Peyer's patch (tissue), 4 donors: ENCODE results near the gene CPA2. TPM values are rescaled to one million over a fixed set of nuclear protein-coding genes. Genes with fewer than 3 reads are reported as not detected.

ENCODE experiments used
- DNase-seq, 3 donors: peaks; one replicate each; pipeline ENCODE4 v3.0.0-alpha.2; 2017 to 2019
- H3K27ac ChIP-seq, 4 donors: fragments of 200-600 bp; sonication (generic); one replicate each; pipeline ENCODE4 v1.5.1; 2016 to 2019
- H3K27me3 ChIP-seq, 2 donors: fragments of 200-600 bp; sonication (generic); one replicate each; pipeline ENCODE4 v1.5.1; 2019
- H3K36me3 ChIP-seq, 3 donors: fragments of 200-600 bp; sonication (generic); one replicate each; pipeline ENCODE4 v1.5.1; 2016 to 2019
- H3K4me1 ChIP-seq, 4 donors: fragments of 200-600 bp; sonication (generic); one replicate each; pipeline ENCODE4 v1.5.1; 2016 to 2019
- H3K4me3 ChIP-seq, 4 donors: fragments of 200-600 bp; sonication (generic); 1 replicate in 3 of 4; 2 replicates in 1 of 4; pipeline ENCODE4 v1.5.1; 2016 to 2019; ENCODE audit warnings: mild to moderate bottlenecking in 1 of 4
- H3K9me3 ChIP-seq, 4 donors: fragments of 200-600 bp; sonication (generic); one replicate each; pipeline ENCODE4 v1.5.1; 2016 to 2019; ENCODE audit warnings: mild to moderate bottlenecking in 1 of 4
- POLR2A ChIP-seq, 2 donors: fragments of 450-650 bp; IDR thresholded peaks; one replicate each; pipeline ENCODE4 v1.5.1; 2017; ENCODE audit warnings: antibody characterized with exemption in 2 of 2, mild to moderate bottlenecking in 2 of 2, moderate library complexity in 2 of 2
- total RNA-seq, 4 donors: library from RNA; depleted of rRNA; stranded (reverse); fragments of >200 nt; gene quantifications; one replicate each; pipeline ENCODE4 v1.1.0, GENCODE V29; 2016
- TF ChIP-seq, protein P1 (sequence below), 6 experiments: fragments of 450-650 bp in 4 of 6; fragments of 200-600 bp in 2 of 6; sonication (generic) in 1 of 6; IDR thresholded peaks; one replicate each; pipeline ENCODE4 v1.5.1; 2017 to 2019; ENCODE audit warnings: antibody characterized with exemption in 6 of 6, mild to moderate bottlenecking in 3 of 6, moderate library complexity in 1 of 6

The CPA2 gene
- total RNA-seq, 4 donors from 2014 or later: 2.6 to 12.6 (median 2.7) TPM; not detected in 1

DNA sequence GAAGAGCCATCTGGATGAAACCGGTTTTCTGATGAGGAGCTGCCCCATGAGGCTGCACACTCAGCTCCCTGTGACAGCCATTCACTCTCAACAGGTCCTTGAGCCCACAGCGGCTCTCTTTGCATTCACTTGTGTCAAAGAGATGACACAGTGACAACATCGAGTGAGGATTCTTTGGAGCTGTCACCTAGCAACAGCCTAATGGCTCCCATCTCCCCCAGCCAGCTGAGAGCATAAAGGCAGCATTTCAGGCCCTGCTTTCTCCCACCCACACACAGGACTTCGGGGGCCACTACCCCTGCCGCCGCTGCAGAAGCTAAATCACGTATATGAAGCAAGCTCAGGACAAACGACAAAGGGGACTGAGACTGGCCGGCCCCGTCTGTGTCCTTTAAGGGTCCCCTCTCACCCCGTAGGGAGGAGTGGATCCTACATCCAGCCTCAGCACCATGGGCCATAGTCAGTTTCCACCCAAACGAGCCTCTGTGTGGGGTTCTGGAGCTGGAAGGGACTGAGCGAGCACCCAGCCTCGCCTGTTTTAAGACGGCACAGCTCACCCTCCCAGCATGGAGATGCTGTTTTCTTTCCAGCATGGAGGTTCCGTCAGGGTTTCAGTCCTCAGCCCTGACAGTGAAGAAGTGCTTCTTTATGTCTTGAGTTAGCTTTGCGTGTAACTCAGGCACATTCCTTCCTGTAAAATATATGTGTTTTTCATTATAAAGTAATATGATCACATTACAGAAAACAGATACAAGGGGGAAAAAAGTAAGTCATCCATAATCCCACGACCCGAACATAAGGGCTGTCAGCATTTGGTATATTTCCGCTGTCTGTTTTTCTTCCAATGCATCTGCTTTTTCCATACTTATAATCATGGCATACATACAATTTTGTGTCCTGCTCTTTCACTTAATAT lies 31.2 kb downstream of the CPA2 start:
- TF ChIP-seq, protein P1, sequence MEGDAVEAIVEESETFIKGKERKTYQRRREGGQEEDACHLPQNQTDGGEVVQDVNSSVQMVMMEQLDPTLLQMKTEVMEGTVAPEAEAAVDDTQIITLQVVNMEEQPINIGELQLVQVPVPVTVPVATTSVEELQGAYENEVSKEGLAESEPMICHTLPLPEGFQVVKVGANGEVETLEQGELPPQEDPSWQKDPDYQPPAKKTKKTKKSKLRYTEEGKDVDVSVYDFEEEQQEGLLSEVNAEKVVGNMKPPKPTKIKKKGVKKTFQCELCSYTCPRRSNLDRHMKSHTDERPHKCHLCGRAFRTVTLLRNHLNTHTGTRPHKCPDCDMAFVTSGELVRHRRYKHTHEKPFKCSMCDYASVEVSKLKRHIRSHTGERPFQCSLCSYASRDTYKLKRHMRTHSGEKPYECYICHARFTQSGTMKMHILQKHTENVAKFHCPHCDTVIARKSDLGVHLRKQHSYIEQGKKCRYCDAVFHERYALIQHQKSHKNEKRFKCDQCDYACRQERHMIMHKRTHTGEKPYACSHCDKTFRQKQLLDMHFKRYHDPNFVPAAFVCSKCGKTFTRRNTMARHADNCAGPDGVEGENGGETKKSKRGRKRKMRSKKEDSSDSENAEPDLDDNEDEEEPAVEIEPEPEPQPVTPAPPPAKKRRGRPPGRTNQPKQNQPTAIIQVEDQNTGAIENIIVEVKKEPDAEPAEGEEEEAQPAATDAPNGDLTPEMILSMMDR (IDR thresholded peaks at IDR 0.05): no peak
- TF ChIP-seq POLR2A (IDR thresholded peaks at IDR 0.05): no peak
- Histone ChIP-seq H3K27ac (no peak overlapping the region), H3K9me3 (no peaks in the 10 kb centered on the region), H3K36me3 (no peaks in the 10 kb centered on the region), H3K4me1 (no peaks in the 10 kb centered on the region), H3K27me3 (no peaks in the 10 kb centered on the region), H3K4me3 (no peak overlapping the region)
- DNase-seq: no peak

- DNase-seq: no peak
- no peak overlapping the region for H3K27ac ChIP-seq
- H3K4me3 ChIP-seq: no peak overlapping the region
- no peaks in the 10 kb centered on the region for H3K4me1 ChIP-seq
- no peaks in the 10 kb centered on the region for H3K36me3 ChIP-seq
- H3K9me3 ChIP-seq: no peaks in the 10 kb centered on the region
- no peak for TF ChIP-seq POLR2A (IDR thresholded peaks at IDR 0.05)
- TF ChIP-seq, protein P1 (IDR thresholded peaks at IDR 0.05): no peak
- H3K27me3 ChIP-seq: no peaks in the 10 kb centered on the region
Observed at GRCh38 chr7:130298544-130299326, 32.1 kb downstream of the CPA2 start.

DNA sequence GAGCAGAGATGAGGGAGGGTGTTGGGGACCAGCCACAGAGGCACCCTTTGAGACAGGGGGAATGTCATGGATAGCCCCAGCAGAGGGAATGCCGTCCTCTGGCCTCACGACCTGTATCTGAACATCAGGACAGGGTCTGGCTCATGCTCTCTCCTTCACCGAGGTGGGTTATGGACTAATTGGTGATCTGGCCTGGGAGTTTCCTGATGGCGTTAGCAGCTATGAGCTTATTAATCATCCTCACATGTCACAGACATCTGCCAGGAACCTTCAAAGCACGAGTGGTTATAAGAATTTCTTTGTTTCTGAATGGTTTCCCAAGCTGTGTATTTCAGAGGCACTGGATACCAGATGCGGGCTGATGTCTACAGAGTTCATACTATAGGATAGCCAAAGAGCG lies 33.2 kb downstream of the CPA2 start:
- H3K4me3 ChIP-seq: no peak overlapping the region
- no peaks in the 10 kb centered on the region for H3K4me1 ChIP-seq
- no peaks in the 10 kb centered on the region for H3K9me3 ChIP-seq
- TF ChIP-seq, protein P1 (IDR thresholded peaks at IDR 0.05): no peak
- TF ChIP-seq POLR2A (IDR thresholded peaks at IDR 0.05): no peak
- H3K27me3 ChIP-seq: no peaks in the 10 kb centered on the region
- H3K27ac ChIP-seq: no peak overlapping the region
- no peaks in the 10 kb centered on the region for H3K36me3 ChIP-seq
- no peak for DNase-seq

- Histone ChIP-seq H3K4me1 (no peaks in the 10 kb centered on the region), H3K27ac (no peak overlapping the region), H3K4me3 (no peak overlapping the region), H3K36me3 (no peaks in the 10 kb centered on the region), H3K9me3 (no peaks in the 10 kb centered on the region), H3K27me3 (no peaks in the 10 kb centered on the region)
- TF ChIP-seq, protein P1 (IDR thresholded peaks at IDR 0.05): no peak
- TF ChIP-seq POLR2A (IDR thresholded peaks at IDR 0.05): no peak
- DNase-seq: no peak
Observed at GRCh38 chr7:130301501-130302020, 34.9 kb downstream of the CPA2 start.

DNA sequence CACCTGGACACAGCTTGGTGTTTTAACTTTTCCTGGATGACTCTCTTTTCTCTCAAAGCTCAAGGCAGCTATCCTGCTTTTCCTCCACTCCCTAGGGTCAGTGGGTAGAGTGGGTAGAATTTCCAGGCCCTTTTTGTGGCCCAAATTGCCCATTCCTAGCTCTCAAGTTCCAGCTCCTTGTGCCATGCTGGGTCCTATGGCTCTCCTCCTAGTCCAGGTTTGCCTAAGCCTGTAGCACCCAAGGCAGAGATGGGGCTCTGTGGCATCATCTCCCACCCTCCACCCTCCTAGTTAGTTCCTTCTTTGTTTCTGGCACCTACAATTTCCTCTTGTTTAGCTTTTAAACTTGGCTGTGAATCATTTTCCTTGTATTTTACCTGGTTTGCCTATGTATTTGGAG lies 36.0 kb downstream of the CPA2 start:
- TF ChIP-seq POLR2A (IDR thresholded peaks at IDR 0.05): no peak
- TF ChIP-seq, protein P1 (IDR thresholded peaks at IDR 0.05): no peak
- no peak overlapping the region for H3K27ac ChIP-seq
- no peaks in the 10 kb centered on the region for H3K36me3 ChIP-seq
- H3K27me3 ChIP-seq: no peaks in the 10 kb centered on the region
- DNase-seq: no peak
- no peaks in the 10 kb centered on the region for H3K4me1 ChIP-seq
- H3K4me3 ChIP-seq: no peak overlapping the region
- H3K9me3 ChIP-seq: no peaks in the 10 kb centered on the region
